ENCODE measurements around the gene RPGR.

The RPGR gene

GRCh38 chrX:38318606-38319005, 8.7 kb downstream of the RPGR start:
- no peak for DNase-seq

- no peak for DNase-seq
Measured at GRCh38 chrX:38318196-38318595, 9.1 kb downstream of the RPGR start.

GRCh38 chrX:38315186-38315585, 12.1 kb downstream of the RPGR start:
- no peak for DNase-seq

GRCh38 chrX:38313190-38313589, 14.1 kb downstream of the RPGR start:
- no peak for DNase-seq

GRCh38 chrX:38312436-38312835, 14.9 kb downstream of the RPGR start:
- DNase-seq = no peak

GRCh38 chrX:38311743-38312142, 15.6 kb downstream of the RPGR start:
- DNase-seq = no peak

GRCh38 chrX:38305971-38306370, 21.3 kb downstream of the RPGR start:
- no peak for DNase-seq

GRCh38 chrX:38304010-38304409, 23.3 kb downstream of the RPGR start:
- peak; percentile 3 for DNase-seq

- no peak for DNase-seq
Measured at GRCh38 chrX:38293741-38294140, 33.6 kb downstream of the RPGR start.

- DNase-seq = no peak
Measured at GRCh38 chrX:38287674-38288073, 39.6 kb downstream of the RPGR start.

GRCh38 chrX:38285649-38286048, 41.7 kb downstream of the RPGR start:
- DNase-seq = no peak

GRCh38 chrX:38282049-38282448, 45.3 kb downstream of the RPGR start:
- DNase-seq = no peak

- no peak for DNase-seq
Measured at GRCh38 chrX:38279188-38279587, 48.1 kb downstream of the RPGR start.

- no peak for DNase-seq
Measured at GRCh38 chrX:38278682-38279081, 48.6 kb downstream of the RPGR start.

GRCh38 chrX:38277802-38278201, 49.5 kb downstream of the RPGR start:
- DNase-seq = no peak

- DNase-seq = no peak
Measured at GRCh38 chrX:38277136-38277535, 50.2 kb downstream of the RPGR start.

GRCh38 chrX:38276089-38276488, 51.2 kb downstream of the RPGR start:
- no peak for DNase-seq

- DNase-seq = no peak
Measured at GRCh38 chrX:38275615-38276014, 51.7 kb downstream of the RPGR start.

GRCh38 chrX:38273453-38273852, 53.9 kb downstream of the RPGR start:
- no peak for DNase-seq

- DNase-seq = no peak
Measured at GRCh38 chrX:38271154-38271716, 56.1 kb downstream of the RPGR start.

GRCh38 chrX:38268011-38268410, 59.3 kb downstream of the RPGR start:
- DNase-seq = no peak

- DNase-seq = no peak
Measured at GRCh38 chrX:38262715-38263620, 64.3 kb downstream of the RPGR start.

GRCh38 chrX:38260231-38260630, 67.1 kb downstream of the RPGR start:
- DNase-seq = peak; percentile 2

- no peak for DNase-seq
Measured at GRCh38 chrX:38256019-38256418, 71.3 kb downstream of the RPGR start.

- no peak for DNase-seq
Measured at GRCh38 chrX:38249965-38250364, 77.3 kb downstream of the RPGR start.

Data from NCI-H1092 treated with DMSO at 0.1 percent for 48 hours (cell line).